ENCODE data around the gene SLC5A6. TPM values are rescaled to one million over a fixed set of nuclear protein-coding genes. Genes with fewer than 3 reads are reported as not detected.

SLC5A6 gene
- total and polyA plus RNA-seq, 2 of the 8 experiments (the other 6 are each of a cell fraction or from before 2014, with no cell fraction given): 118 to 183 TPM

GRCh38 chr2:27160191-27160590 is 51.9 kb downstream of the SLC5A6 start (continued):
- no peak for TF ChIP-seq RAD21 (IDR thresholded peaks at IDR 0.05 in 1 of 2, conservative IDR thresholded peaks at IDR 0.05 in 1 of 2; ENCODE audit: low read depth in 2 of 2, low read length in 2 of 2)
